GM23338 (cell line): ENCODE results near the gene CRY1. TPM values are rescaled to one million over a fixed set of nuclear protein-coding genes. Genes with fewer than 3 reads are reported as not detected.
"Not testable (repeated sequence)": the region's sequence is repeated elsewhere in the genome, so short reads cannot be mapped to it uniquely, and the experiment has no call there.

ENCODE experiments used
- ATAC-seq: fragments of 200-7000 bp; cut with Tn5 transposase; 3 replicates; pipeline ENCODE4 v1.9.1; 2020
- DNase-seq: peaks from one replicate; pipeline ENCODE4 v3.0.0-alpha.2; 2015; ENCODE audit warnings: low spot score
- H2AFZ ChIP-seq: fragments of 200-600 bp; sonication (generic); 2 replicates; pipeline ENCODE4 v1.8.0; 2016; ENCODE audit warnings: antibody characterized with exemption, mild to moderate bottlenecking, moderate library complexity
- H3F3A ChIP-seq: fragments of 200-600 bp; sonication (generic); replicated peaks from 2 replicates; pipeline ENCODE4 v1.8.0; 2017; ENCODE audit warnings: antibody characterized with exemption, mixed run types, low read depth
- H3K27ac ChIP-seq: fragments of 200-600 bp; sonication (generic); 2 replicates; pipeline ENCODE4 v1.6.1; 2016; ENCODE audit warnings: low read depth
- H3K27me3 ChIP-seq: fragments of 200-600 bp; sonication (generic); 2 replicates; pipeline ENCODE4 v1.8.0; 2016; ENCODE audit warnings: mild to moderate bottlenecking, mixed run types, moderate library complexity; ENCODE audit not compliant: insufficient read depth
- H3K36me3 ChIP-seq: fragments of 200-600 bp; sonication (generic); 2 replicates; pipeline ENCODE4 v1.8.0; 2016; ENCODE audit warnings: mild to moderate bottlenecking; ENCODE audit not compliant: insufficient read depth
- H3K4me1 ChIP-seq: fragments of 200-600 bp; sonication (generic); 2 replicates; pipeline ENCODE4 v1.8.0; 2016; ENCODE audit warnings: mild to moderate bottlenecking, moderate library complexity; ENCODE audit not compliant: insufficient read depth
- H3K4me2 ChIP-seq: fragments of 200-600 bp; sonication (generic); 2 replicates; pipeline ENCODE4 v1.7.1; 2017; ENCODE audit warnings: mixed run types
- H3K4me3 ChIP-seq: fragments of 200-600 bp; sonication (generic); 2 replicates; pipeline ENCODE4 v1.6.1; 2016; ENCODE audit warnings: mixed run types
- H3K79me2 ChIP-seq: fragments of 200-600 bp; sonication (generic); replicated peaks from 2 replicates; pipeline ENCODE4 v1.8.0; 2017; ENCODE audit warnings: mild to moderate bottlenecking; ENCODE audit not compliant: insufficient read depth
- H3K9me2 ChIP-seq: fragments of 200-600 bp; sonication (generic); 2 replicates; pipeline ENCODE4 v1.8.0; 2017; ENCODE audit not compliant: insufficient read depth
- H4K20me1 ChIP-seq: fragments of 200-600 bp; sonication (generic); replicated peaks from 2 replicates; pipeline ENCODE4 v1.8.0; 2017; ENCODE audit warnings: mild to moderate bottlenecking; ENCODE audit not compliant: insufficient read depth
- H3K27ac Mint-ChIP-seq: 2 replicates; pipeline ENCODE4 v1.8.0; 2020; ENCODE audit warnings: inconsistent platforms, mild to moderate bottlenecking, moderate library complexity, mixed read lengths
- H3K27me3 Mint-ChIP-seq: 3 replicates; pipeline ENCODE4 v1.8.0; 2022; ENCODE audit warnings: low read depth, mild to moderate bottlenecking, moderate library complexity, mixed read lengths, inconsistent platforms; ENCODE audit not compliant: insufficient read depth, poor library complexity
- H3K36me3 Mint-ChIP-seq: 3 replicates; pipeline ENCODE4 v1.8.0; 2021; ENCODE audit warnings: low read depth, mild to moderate bottlenecking, inconsistent platforms, moderate library complexity, mixed read lengths
- H3K4me1 Mint-ChIP-seq: 3 replicates; pipeline ENCODE4 v1.8.0; 2020; ENCODE audit warnings: mild to moderate bottlenecking, inconsistent platforms, mixed read lengths
- H3K4me3 Mint-ChIP-seq: 3 replicates; pipeline ENCODE4 v1.8.0; 2021; ENCODE audit warnings: moderate library complexity, mild to moderate bottlenecking, inconsistent platforms, mixed read lengths
- H3K9me3 Mint-ChIP-seq: 3 replicates; pipeline ENCODE4 v1.8.0; 2020; ENCODE audit warnings: moderate library complexity, mild to moderate bottlenecking, inconsistent platforms, mixed read lengths
- CREB1 ChIP-seq: fragments of 250-450 bp; sonication (Bioruptor Pico); IDR thresholded peaks from 2 replicates; pipeline ENCODE4 v1.5.0; 2020; ENCODE audit warnings: low read depth, mild to moderate bottlenecking, moderate library complexity
- EZH2 ChIP-seq: fragments of 200-600 bp; sonication (generic); IDR thresholded peaks from one replicate; pipeline ENCODE4 v1.8.0; 2017; ENCODE audit warnings: antibody characterized with exemption, mild to moderate bottlenecking, low read depth; ENCODE audit not compliant: unreplicated experiment
- EZH2phosphoT487 ChIP-seq: fragments of 200-600 bp; sonication (generic); IDR thresholded peaks from one replicate; pipeline ENCODE4 v1.8.1; 2018; ENCODE audit warnings: antibody characterized with exemption; ENCODE audit not compliant: unreplicated experiment
- POLR2AphosphoS5 ChIP-seq: IDR thresholded peaks from 2 replicates; pipeline ENCODE4 v1.6.1; 2016; ENCODE audit warnings: antibody characterized with exemption, low read depth
- STAT1 ChIP-seq: IDR thresholded peaks from one replicate; pipeline ENCODE4 v1.6.1; 2016; ENCODE audit warnings: antibody characterized with exemption; ENCODE audit not compliant: unreplicated experiment
- ZNF114 ChIP-seq: fragments of 250-450 bp; sonication (Bioruptor Pico); IDR thresholded peaks from 2 replicates; pipeline ENCODE4 v1.5.0; 2020; ENCODE audit warnings: mild to moderate bottlenecking, moderate library complexity
- ZNF331 ChIP-seq: fragments of 250-450 bp; sonication (Bioruptor Pico); IDR thresholded peaks from 2 replicates; pipeline ENCODE4 v1.5.0; 2020; ENCODE audit warnings: low read depth, mild to moderate bottlenecking, moderate library complexity
- polyA plus RNA-seq: library from polyadenylated mRNA; unstranded; fragments of >200 nt; fragmentation: Nextera tagmentation; extraction: Ambion mirVana; gene quantifications from 2 replicates; pipeline ENCODE4 v1.2.1, GENCODE V29; 2016
- total RNA-seq: library from RNA; depleted of rRNA; stranded (reverse); fragments of >200 nt; shearing (Covaris generic); gene quantifications from 2 replicates; pipeline ENCODE4 v1.2.3, GENCODE V29; 2014
- TF ChIP-seq, protein P1 (sequence below): fragments of 250-450 bp; sonication (Bioruptor Pico); IDR thresholded peaks from 2 replicates; pipeline ENCODE4 v1.5.0; 2020; ENCODE audit warnings: mild to moderate bottlenecking, moderate library complexity
- TF ChIP-seq, protein P2 (sequence below): IDR thresholded peaks from one replicate; pipeline ENCODE4 v1.6.1; 2018; ENCODE audit warnings: antibody characterized with exemption; ENCODE audit not compliant: unreplicated experiment
- TF ChIP-seq, protein P3 (sequence below), 2 experiments: fragments of 200-600 bp in 1 of 2; sonication (generic) in 1 of 2; conservative IDR thresholded peaks; 2 replicates each; pipeline versions ENCODE4 v1.5.1 to v1.6.1; 2016 to 2017; ENCODE audit warnings: antibody characterized with exemption in 2 of 2, low read depth in 2 of 2, mild to moderate bottlenecking in 2 of 2, moderate library complexity in 1 of 2
- TF ChIP-seq, protein P4 (sequence below): IDR thresholded peaks from 2 replicates; pipeline ENCODE4 v1.6.1; 2016; ENCODE audit warnings: antibody characterized with exemption

The CRY1 gene
- total and polyA plus RNA-seq, 2 experiments from 2014 or later: 27.7 to 28.2 TPM

DNA sequence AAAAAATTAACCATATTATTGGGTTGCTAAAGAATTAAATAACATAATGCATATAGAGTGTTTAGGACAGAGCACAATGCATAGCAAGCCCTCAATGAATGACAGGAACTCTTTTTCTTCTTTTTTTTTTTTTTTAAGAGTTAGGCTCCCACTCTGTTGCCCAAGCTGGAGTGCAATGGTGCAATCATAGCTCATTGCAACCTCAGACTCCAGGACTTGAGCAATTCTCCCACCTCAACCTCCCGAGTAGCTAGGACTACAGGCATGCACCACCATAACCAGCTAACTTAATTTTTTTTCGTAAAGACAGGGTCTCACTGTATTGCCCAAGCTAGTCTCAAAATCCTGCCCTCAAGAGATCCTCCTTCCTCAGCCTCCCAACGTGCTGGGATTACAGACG is 85.9 kb downstream of the CRY1 start:
- Mint-ChIP-seq H3K4me1 (no peaks in the 10 kb centered on the region), H3K4me3 (no peak overlapping the region), H3K27ac (no peak overlapping the region), H3K36me3 (peaks cover 5% of the 10 kb centered on the region; the same call in 2 of the 3 replicates), H3K27me3 (no peaks in the 10 kb centered on the region), H3K9me3 (no peaks in the 10 kb centered on the region)
- no peak overlapping the region for H3K27ac ChIP-seq
- H3K36me3 ChIP-seq: 0 out of 2 replicates have a peak, but pooled peaks cover 4% of the 10 kb centered on the region
- no peaks in the 10 kb centered on the region for H3K79me2 ChIP-seq
- H3K27me3 ChIP-seq: no peaks in the 10 kb centered on the region
- no peaks in the 10 kb centered on the region for H3K4me1 ChIP-seq
- ATAC-seq (no peak), DNase-seq (no peak)
- H3K4me2 ChIP-seq: no peak overlapping the region
- no peaks in the 10 kb centered on the region for H3K9me2 ChIP-seq
- H2AFZ ChIP-seq: no peak overlapping the region
- H4K20me1 ChIP-seq: peaks cover 3% of the 10 kb centered on the region; the same call in 1 of the 2 replicates
- H3F3A ChIP-seq: no peaks in the 10 kb centered on the region
- H3K4me3 ChIP-seq: no peak overlapping the region
- no peak for TF ChIP-seq ZNF331 (CRISPR knock-in tag)
- TF ChIP-seq ZNF114 (CRISPR knock-in tag): no peak
- TF ChIP-seq, protein P1, sequence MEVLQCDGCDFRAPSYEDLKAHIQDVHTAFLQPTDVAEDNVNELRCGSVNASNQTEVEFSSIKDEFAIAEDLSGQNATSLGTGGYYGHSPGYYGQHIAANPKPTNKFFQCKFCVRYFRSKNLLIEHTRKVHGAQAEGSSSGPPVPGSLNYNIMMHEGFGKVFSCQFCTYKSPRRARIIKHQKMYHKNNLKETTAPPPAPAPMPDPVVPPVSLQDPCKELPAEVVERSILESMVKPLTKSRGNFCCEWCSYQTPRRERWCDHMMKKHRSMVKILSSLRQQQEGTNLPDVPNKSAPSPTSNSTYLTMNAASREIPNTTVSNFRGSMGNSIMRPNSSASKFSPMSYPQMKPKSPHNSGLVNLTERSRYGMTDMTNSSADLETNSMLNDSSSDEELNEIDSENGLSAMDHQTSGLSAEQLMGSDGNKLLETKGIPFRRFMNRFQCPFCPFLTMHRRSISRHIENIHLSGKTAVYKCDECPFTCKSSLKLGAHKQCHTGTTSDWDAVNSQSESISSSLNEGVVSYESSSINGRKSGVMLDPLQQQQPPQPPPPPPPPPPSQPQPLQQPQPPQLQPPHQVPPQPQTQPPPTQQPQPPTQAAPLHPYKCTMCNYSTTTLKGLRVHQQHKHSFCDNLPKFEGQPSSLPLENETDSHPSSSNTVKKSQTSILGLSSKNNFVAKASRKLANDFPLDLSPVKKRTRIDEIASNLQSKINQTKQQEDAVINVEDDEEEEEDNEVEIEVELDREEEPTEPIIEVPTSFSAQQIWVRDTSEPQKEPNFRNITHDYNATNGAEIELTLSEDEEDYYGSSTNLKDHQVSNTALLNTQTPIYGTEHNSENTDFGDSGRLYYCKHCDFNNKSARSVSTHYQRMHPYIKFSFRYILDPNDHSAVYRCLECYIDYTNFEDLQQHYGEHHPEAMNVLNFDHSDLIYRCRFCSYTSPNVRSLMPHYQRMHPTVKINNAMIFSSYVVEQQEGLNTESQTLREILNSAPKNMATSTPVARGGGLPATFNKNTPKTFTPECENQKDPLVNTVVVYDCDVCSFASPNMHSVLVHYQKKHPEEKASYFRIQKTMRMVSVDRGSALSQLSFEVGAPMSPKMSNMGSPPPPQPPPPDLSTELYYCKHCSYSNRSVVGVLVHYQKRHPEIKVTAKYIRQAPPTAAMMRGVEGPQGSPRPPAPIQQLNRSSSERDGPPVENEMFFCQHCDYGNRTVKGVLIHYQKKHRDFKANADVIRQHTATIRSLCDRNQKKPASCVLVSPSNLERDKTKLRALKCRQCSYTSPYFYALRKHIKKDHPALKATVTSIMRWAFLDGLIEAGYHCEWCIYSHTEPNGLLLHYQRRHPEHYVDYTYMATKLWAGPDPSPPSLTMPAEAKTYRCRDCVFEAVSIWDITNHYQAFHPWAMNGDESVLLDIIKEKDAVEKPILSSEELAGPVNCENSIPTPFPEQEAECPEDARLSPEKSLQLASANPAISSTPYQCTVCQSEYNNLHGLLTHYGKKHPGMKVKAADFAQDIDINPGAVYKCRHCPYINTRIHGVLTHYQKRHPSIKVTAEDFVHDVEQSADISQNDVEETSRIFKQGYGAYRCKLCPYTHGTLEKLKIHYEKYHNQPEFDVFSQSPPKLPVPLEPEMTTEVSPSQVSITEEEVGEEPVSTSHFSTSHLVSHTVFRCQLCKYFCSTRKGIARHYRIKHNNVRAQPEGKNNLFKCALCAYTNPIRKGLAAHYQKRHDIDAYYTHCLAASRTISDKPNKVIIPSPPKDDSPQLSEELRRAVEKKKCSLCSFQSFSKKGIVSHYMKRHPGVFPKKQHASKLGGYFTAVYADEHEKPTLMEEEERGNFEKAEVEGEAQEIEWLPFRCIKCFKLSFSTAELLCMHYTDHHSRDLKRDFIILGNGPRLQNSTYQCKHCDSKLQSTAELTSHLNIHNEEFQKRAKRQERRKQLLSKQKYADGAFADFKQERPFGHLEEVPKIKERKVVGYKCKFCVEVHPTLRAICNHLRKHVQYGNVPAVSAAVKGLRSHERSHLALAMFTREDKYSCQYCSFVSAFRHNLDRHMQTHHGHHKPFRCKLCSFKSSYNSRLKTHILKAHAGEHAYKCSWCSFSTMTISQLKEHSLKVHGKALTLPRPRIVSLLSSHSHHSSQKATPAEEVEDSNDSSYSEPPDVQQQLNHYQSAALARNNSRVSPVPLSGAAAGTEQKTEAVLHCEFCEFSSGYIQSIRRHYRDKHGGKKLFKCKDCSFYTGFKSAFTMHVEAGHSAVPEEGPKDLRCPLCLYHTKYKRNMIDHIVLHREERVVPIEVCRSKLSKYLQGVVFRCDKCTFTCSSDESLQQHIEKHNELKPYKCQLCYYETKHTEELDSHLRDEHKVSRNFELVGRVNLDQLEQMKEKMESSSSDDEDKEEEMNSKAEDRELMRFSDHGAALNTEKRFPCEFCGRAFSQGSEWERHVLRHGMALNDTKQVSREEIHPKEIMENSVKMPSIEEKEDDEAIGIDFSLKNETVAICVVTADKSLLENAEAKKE (CRISPR knock-in tag): no peak
- TF ChIP-seq, protein P2, sequence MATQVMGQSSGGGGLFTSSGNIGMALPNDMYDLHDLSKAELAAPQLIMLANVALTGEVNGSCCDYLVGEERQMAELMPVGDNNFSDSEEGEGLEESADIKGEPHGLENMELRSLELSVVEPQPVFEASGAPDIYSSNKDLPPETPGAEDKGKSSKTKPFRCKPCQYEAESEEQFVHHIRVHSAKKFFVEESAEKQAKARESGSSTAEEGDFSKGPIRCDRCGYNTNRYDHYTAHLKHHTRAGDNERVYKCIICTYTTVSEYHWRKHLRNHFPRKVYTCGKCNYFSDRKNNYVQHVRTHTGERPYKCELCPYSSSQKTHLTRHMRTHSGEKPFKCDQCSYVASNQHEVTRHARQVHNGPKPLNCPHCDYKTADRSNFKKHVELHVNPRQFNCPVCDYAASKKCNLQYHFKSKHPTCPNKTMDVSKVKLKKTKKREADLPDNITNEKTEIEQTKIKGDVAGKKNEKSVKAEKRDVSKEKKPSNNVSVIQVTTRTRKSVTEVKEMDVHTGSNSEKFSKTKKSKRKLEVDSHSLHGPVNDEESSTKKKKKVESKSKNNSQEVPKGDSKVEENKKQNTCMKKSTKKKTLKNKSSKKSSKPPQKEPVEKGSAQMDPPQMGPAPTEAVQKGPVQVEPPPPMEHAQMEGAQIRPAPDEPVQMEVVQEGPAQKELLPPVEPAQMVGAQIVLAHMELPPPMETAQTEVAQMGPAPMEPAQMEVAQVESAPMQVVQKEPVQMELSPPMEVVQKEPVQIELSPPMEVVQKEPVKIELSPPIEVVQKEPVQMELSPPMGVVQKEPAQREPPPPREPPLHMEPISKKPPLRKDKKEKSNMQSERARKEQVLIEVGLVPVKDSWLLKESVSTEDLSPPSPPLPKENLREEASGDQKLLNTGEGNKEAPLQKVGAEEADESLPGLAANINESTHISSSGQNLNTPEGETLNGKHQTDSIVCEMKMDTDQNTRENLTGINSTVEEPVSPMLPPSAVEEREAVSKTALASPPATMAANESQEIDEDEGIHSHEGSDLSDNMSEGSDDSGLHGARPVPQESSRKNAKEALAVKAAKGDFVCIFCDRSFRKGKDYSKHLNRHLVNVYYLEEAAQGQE: no peak
- no peak for TF ChIP-seq POLR2AphosphoS5
- TF ChIP-seq, protein P3, sequence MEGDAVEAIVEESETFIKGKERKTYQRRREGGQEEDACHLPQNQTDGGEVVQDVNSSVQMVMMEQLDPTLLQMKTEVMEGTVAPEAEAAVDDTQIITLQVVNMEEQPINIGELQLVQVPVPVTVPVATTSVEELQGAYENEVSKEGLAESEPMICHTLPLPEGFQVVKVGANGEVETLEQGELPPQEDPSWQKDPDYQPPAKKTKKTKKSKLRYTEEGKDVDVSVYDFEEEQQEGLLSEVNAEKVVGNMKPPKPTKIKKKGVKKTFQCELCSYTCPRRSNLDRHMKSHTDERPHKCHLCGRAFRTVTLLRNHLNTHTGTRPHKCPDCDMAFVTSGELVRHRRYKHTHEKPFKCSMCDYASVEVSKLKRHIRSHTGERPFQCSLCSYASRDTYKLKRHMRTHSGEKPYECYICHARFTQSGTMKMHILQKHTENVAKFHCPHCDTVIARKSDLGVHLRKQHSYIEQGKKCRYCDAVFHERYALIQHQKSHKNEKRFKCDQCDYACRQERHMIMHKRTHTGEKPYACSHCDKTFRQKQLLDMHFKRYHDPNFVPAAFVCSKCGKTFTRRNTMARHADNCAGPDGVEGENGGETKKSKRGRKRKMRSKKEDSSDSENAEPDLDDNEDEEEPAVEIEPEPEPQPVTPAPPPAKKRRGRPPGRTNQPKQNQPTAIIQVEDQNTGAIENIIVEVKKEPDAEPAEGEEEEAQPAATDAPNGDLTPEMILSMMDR (conservative IDR thresholded peaks at IDR 0.05; ENCODE audit: low read depth in 2 of 2): no peak
- TF ChIP-seq STAT1: no peak
- no peak for TF ChIP-seq EZH2
- no peak for TF ChIP-seq CREB1 (CRISPR knock-in tag)
- no peak for TF ChIP-seq EZH2phosphoT487
- TF ChIP-seq, protein P4, sequence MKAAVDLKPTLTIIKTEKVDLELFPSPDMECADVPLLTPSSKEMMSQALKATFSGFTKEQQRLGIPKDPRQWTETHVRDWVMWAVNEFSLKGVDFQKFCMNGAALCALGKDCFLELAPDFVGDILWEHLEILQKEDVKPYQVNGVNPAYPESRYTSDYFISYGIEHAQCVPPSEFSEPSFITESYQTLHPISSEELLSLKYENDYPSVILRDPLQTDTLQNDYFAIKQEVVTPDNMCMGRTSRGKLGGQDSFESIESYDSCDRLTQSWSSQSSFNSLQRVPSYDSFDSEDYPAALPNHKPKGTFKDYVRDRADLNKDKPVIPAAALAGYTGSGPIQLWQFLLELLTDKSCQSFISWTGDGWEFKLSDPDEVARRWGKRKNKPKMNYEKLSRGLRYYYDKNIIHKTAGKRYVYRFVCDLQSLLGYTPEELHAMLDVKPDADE: no peak

DNA sequence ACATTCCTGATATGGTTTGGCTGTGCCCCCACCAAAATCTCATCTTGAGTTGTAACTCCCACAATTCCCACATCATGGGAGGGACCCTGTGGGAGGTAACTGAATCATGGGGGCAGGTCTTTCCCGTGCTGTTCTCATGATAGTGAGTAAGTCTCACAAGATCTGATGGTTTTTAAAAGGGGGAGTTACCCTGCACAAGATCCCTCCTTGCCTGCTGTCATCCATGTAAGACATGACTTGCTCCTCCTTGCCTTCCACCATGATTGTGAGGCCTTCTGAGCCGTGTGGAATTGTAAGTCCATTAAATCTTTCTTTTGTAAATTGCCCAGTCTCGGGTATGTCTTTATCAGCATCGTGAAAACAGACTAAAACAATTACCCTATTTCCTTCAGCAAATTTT is 90.7 kb downstream of the CRY1 start:
- H3K27me3 Mint-ChIP-seq, H3K79me2 ChIP-seq, H3K27me3 ChIP-seq, H3K4me3 Mint-ChIP-seq, ATAC-seq, H3K4me2 ChIP-seq, H3K4me1 Mint-ChIP-seq, H3K36me3 Mint-ChIP-seq, DNase-seq, H3K27ac ChIP-seq, H3K4me1 ChIP-seq, H3K36me3 ChIP-seq, H4K20me1 ChIP-seq, H3K9me2 ChIP-seq, H2AFZ ChIP-seq, H3F3A ChIP-seq, H3K27ac Mint-ChIP-seq, H3K4me3 ChIP-seq, H3K9me3 Mint-ChIP-seq: not testable (repeated sequence)
